Caco-2 (cell line): ENCODE data around the gene ZNF836. TPM values are rescaled to one million over a fixed set of nuclear protein-coding genes. Genes with fewer than 3 reads are reported as not detected.

Experiments used
- BruUV-seq: library from RNA; stranded (reverse); fragments of 400-500 nt; replicated peaks from 2 replicates; lab custom pipeline; 2021; lab: Mats Ljungman, UMichigan
- CTCF ChIA-PET: fragments of 300-600 bp; sonication (Branson Sonifier 250); formaldehyde crosslinking; loops from one replicate; lab custom pipeline; 2022; ENCODE audit warnings: antibody characterized with exemption; lab: Charles Lee
- POLR2A ChIA-PET: fragments of 300-600 bp; sonication (Branson Sonifier 250); formaldehyde crosslinking; loops from one replicate; lab custom pipeline; 2022; ENCODE audit warnings: antibody characterized with exemption; lab: Charles Lee
- DNase-seq, 2 experiments: peaks; one replicate each; pipeline versions ENCODE4 v3.0.0 to v3.0.0-alpha.2; 2020 to 2022
- H3K27me3 ChIP-seq: replicated peaks from 2 replicates; pipeline ENCODE4 v1.6.0; 2011; ENCODE audit warnings: low read length; ENCODE audit not compliant: control insufficient read depth, insufficient read depth
- H3K36me3 ChIP-seq: 2 replicates; pipeline ENCODE4 v1.5.1; 2011; ENCODE audit warnings: low read length; ENCODE audit not compliant: control insufficient read depth, insufficient read depth
- H3K4me1 ChIP-seq: fragments of 250-450 bp; sonication (Bioruptor Pico); 2 replicates; pipeline ENCODE4 v1.5.1; 2020; ENCODE audit warnings: mild to moderate bottlenecking
- H3K4me3 ChIP-seq: 2 replicates; pipeline ENCODE4 v1.5.1; 2011; ENCODE audit warnings: low read depth, mild to moderate bottlenecking, control low read depth, low read length
- H3K9me3 ChIP-seq: fragments of 250-450 bp; sonication (Bioruptor Pico); 2 replicates; pipeline ENCODE4 v1.5.1; 2020; ENCODE audit warnings: mild to moderate bottlenecking, moderate library complexity
- H3K27ac Mint-ChIP-seq: one replicate; pipeline ENCODE4 v1.8.0; 2022; ENCODE audit warnings: mixed read lengths; ENCODE audit not compliant: unreplicated experiment
- H3K27me3 Mint-ChIP-seq: one replicate; pipeline ENCODE4 v1.8.0; 2022; ENCODE audit warnings: mixed read lengths; ENCODE audit not compliant: insufficient read depth, unreplicated experiment
- H3K36me3 Mint-ChIP-seq: one replicate; pipeline ENCODE4 v1.8.0; 2022; ENCODE audit warnings: mild to moderate bottlenecking, mixed read lengths; ENCODE audit not compliant: insufficient read depth, unreplicated experiment
- H3K4me1 Mint-ChIP-seq: one replicate; pipeline ENCODE4 v1.8.0; 2022; ENCODE audit warnings: low read depth, mixed read lengths; ENCODE audit not compliant: unreplicated experiment
- H3K4me3 Mint-ChIP-seq: one replicate; pipeline ENCODE4 v1.8.0; 2022; ENCODE audit warnings: mild to moderate bottlenecking, moderate library complexity, mixed read lengths; ENCODE audit not compliant: unreplicated experiment
- H3K9me3 Mint-ChIP-seq: one replicate; pipeline ENCODE4 v1.8.0; 2022; ENCODE audit warnings: mixed read lengths; ENCODE audit not compliant: unreplicated experiment
- intact Hi-C: fragments of 100-400 bp; cut with micrococcal nuclease; formaldehyde crosslinking; loops from one replicate; pipeline ENCODE4 v1.10.0; 2022; ENCODE audit not compliant: unreplicated experiment
- total RNA-seq: library from RNA; stranded (reverse); gene quantifications from 2 replicates; pipeline ENCODE4 v1.2.3, GENCODE V29; 2022
- TF ChIP-seq, protein P1 (sequence below), 2 experiments: fragments of 200-600 bp in 1 of 2; IDR thresholded peaks; 1 replicate in 1 of 2; 2 replicates in 1 of 2; pipeline versions ENCODE4 v1.5.1 to v1.8.0; 2011 to 2022; ENCODE audit warnings: antibody characterized with exemption in 1 of 2, control low read depth in 1 of 2, inconsistent platforms in 1 of 2, low read depth in 1 of 2, low read length in 1 of 2, mild to moderate bottlenecking in 1 of 2, moderate library complexity in 1 of 2; ENCODE audit not compliant: insufficient read depth in 1 of 2, severe bottlenecking in 1 of 2, unreplicated experiment in 1 of 2

The ZNF836 gene
- total RNA-seq, 1 experiment from 2014 or later, result 6.3 TPM

- Histone ChIP-seq H3K4me3 (no peak overlapping the region), H3K27me3 (no peaks in the 10 kb centered on the region), H3K4me1 (no peaks in the 10 kb centered on the region), H3K9me3 (no peaks in the 10 kb centered on the region), H3K36me3 (peaks cover 6% of the 10 kb centered on the region)
- Mint-ChIP-seq H3K27me3 (no peaks in the 10 kb centered on the region), H3K4me3 (no peak overlapping the region), H3K9me3 (no peaks in the 10 kb centered on the region), H3K36me3 (peaks cover 70% of the 10 kb centered on the region), H3K27ac (no peak overlapping the region), H3K4me1 (peaks cover 6% of the 10 kb centered on the region)
- no peak for DNase-seq
- BruUV-seq, result no TSS peak
- ChIA-PET CTCF (no interaction called here), POLR2A (interaction anchor here (1.4 kb wide), 1 partner anchor 9 kb away, joined by 6 read pairs; the partner anchor contains the start of gene PPP2R1A)
- TF ChIP-seq, protein P1, sequence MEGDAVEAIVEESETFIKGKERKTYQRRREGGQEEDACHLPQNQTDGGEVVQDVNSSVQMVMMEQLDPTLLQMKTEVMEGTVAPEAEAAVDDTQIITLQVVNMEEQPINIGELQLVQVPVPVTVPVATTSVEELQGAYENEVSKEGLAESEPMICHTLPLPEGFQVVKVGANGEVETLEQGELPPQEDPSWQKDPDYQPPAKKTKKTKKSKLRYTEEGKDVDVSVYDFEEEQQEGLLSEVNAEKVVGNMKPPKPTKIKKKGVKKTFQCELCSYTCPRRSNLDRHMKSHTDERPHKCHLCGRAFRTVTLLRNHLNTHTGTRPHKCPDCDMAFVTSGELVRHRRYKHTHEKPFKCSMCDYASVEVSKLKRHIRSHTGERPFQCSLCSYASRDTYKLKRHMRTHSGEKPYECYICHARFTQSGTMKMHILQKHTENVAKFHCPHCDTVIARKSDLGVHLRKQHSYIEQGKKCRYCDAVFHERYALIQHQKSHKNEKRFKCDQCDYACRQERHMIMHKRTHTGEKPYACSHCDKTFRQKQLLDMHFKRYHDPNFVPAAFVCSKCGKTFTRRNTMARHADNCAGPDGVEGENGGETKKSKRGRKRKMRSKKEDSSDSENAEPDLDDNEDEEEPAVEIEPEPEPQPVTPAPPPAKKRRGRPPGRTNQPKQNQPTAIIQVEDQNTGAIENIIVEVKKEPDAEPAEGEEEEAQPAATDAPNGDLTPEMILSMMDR (IDR thresholded peaks at IDR 0.05; ENCODE audit: insufficient read depth in 1 of 2, low read depth in 1 of 2, low read length in 1 of 2, severe bottlenecking in 1 of 2, unreplicated experiment in 1 of 2), result no peak
- intact Hi-C loops, result no loop called here
Measured at GRCh38 chr19:52198678-52199077, 27.3 kb upstream of the ZNF836 start.

- H3K4me3 ChIP-seq, result no peak overlapping the region
- Mint-ChIP-seq H3K36me3 (peaks cover 71% of the 10 kb centered on the region), H3K27me3 (no peaks in the 10 kb centered on the region), H3K9me3 (no peaks in the 10 kb centered on the region), H3K4me1 (peaks cover 6% of the 10 kb centered on the region), H3K27ac (no peak overlapping the region), H3K4me3 (no peak overlapping the region)
- no peaks in the 10 kb centered on the region for H3K4me1 ChIP-seq
- no peaks in the 10 kb centered on the region for H3K9me3 ChIP-seq
- POLR2A ChIA-PET, result interaction anchor here (1.4 kb wide), 1 partner anchor 9 kb away, joined by 6 read pairs; the partner anchor contains the start of gene PPP2R1A
- CTCF ChIA-PET, result no interaction called here
- H3K27me3 ChIP-seq, result no peaks in the 10 kb centered on the region
- intact Hi-C loops, result no loop called here
- H3K36me3 ChIP-seq, result peaks cover 5% of the 10 kb centered on the region
- TF ChIP-seq, protein P1 (IDR thresholded peaks at IDR 0.05; ENCODE audit: insufficient read depth in 1 of 2, low read depth in 1 of 2, low read length in 1 of 2, severe bottlenecking in 1 of 2, unreplicated experiment in 1 of 2), result no peak
- no peak for DNase-seq
- no TSS peak for BruUV-seq
Measured at GRCh38 chr19:52197964-52198363, 26.5 kb upstream of the ZNF836 start.

- Mint-ChIP-seq H3K4me1 (peaks cover 14% of the 10 kb centered on the region), H3K9me3 (no peaks in the 10 kb centered on the region), H3K27ac (no peak overlapping the region), H3K36me3 (peaks cover 76% of the 10 kb centered on the region), H3K4me3 (no peak overlapping the region), H3K27me3 (no peaks in the 10 kb centered on the region)
- POLR2A ChIA-PET, result no interaction called here
- no peaks in the 10 kb centered on the region for H3K9me3 ChIP-seq
- BruUV-seq, result no TSS peak
- H3K27me3 ChIP-seq, result no peaks in the 10 kb centered on the region
- DNase-seq, result no peak
- intact Hi-C loops, result no loop called here
- TF ChIP-seq, protein P1 (IDR thresholded peaks at IDR 0.05; ENCODE audit: insufficient read depth in 1 of 2, low read depth in 1 of 2, low read length in 1 of 2, severe bottlenecking in 1 of 2, unreplicated experiment in 1 of 2), result no peak
- no peak overlapping the region for H3K4me3 ChIP-seq
- CTCF ChIA-PET, result no interaction called here
- H3K36me3 ChIP-seq, result peaks cover 6% of the 10 kb centered on the region
- peaks cover 5% of the 10 kb centered on the region for H3K4me1 ChIP-seq
Measured at GRCh38 chr19:52196256-52196967, 25.0 kb upstream of the ZNF836 start.
